Uterus (tissue), 4 donors: ENCODE data around the gene SGPP2. TPM values are rescaled to one million over a fixed set of nuclear protein-coding genes. Genes with fewer than 3 reads are reported as not detected.
"Not testable (repeated sequence)": the region's sequence is repeated elsewhere in the genome, so short reads cannot be mapped to it uniquely, and the experiment has no call there.

Experiments
- DNase-seq, 2 donors: peaks; one replicate each; pipeline ENCODE4 v3.0.0-alpha.2; 2019 to 2020
- H3K27ac ChIP-seq, 2 donors: fragments of 200-600 bp; sonication (generic); 1 replicate in 1 of 2; 2 replicates in 1 of 2; pipeline ENCODE4 v1.5.1; 2016 to 2018
- H3K27me3 ChIP-seq, 2 donors: fragments of 200-600 bp; sonication (generic); one replicate each; pipeline ENCODE4 v1.5.1; 2018 to 2019; ENCODE audit warnings: control low read depth in 1 of 2
- H3K36me3 ChIP-seq, 2 donors: fragments of 200-600 bp; sonication (generic); one replicate each; pipeline ENCODE4 v1.5.1; 2019; ENCODE audit warnings: control low read depth in 1 of 2
- H3K4me1 ChIP-seq, 2 donors: fragments of 200-600 bp; sonication (generic); one replicate each; pipeline ENCODE4 v1.5.1; 2018 to 2019; ENCODE audit warnings: control low read depth in 1 of 2
- H3K4me3 ChIP-seq, 2 donors: fragments of 200-600 bp; sonication (generic); 1 replicate in 1 of 2; 2 replicates in 1 of 2; pipeline ENCODE4 v1.5.1; 2018 to 2019; ENCODE audit warnings: mild to moderate bottlenecking in 1 of 2
- H3K9me3 ChIP-seq, 2 donors: fragments of 200-600 bp; sonication (generic); one replicate each; pipeline ENCODE4 v1.5.1; 2019; ENCODE audit warnings: control low read depth in 1 of 2
- POLR2A ChIP-seq, 2 donors: fragments of 450-650 bp; IDR thresholded peaks; one replicate each; pipeline ENCODE4 v1.6.1; 2016; ENCODE audit warnings: antibody characterized with exemption in 2 of 2, mild to moderate bottlenecking in 1 of 2, moderate library complexity in 1 of 2
- intact Hi-C: fragments of 100-400 bp; cut with DNase I; formaldehyde crosslinking; loops from one replicate; pipeline ENCODE4 v1.15.1; 2023; ENCODE audit warnings: low total_unique reads
- total RNA-seq, 4 donors: library from RNA; depleted of rRNA in 3 of 4; stranded (reverse); fragments of >200 nt in 3 of 4; gene quantifications; one replicate each; pipeline versions ENCODE4 v1.1.0 to v1.2.4, GENCODE V29; 2014 to 2023
- TF ChIP-seq, protein P1 (sequence below), 4 experiments: fragments of 200-600 bp in 2 of 4; fragments of 450-650 bp in 2 of 4; sonication (generic) in 2 of 4; IDR thresholded peaks; one replicate each; pipeline ENCODE4 v1.5.1; 2016 to 2019; ENCODE audit warnings: antibody characterized with exemption in 4 of 4, mild to moderate bottlenecking in 2 of 4, moderate library complexity in 1 of 4
- donor health status: DM: yes; HTN: yes; CAD: no.

The SGPP2 gene
- total RNA-seq, 4 donors from 2014 or later = under 0.01 to 8.6 (median 4.2) TPM; not detected in 1

DNA sequence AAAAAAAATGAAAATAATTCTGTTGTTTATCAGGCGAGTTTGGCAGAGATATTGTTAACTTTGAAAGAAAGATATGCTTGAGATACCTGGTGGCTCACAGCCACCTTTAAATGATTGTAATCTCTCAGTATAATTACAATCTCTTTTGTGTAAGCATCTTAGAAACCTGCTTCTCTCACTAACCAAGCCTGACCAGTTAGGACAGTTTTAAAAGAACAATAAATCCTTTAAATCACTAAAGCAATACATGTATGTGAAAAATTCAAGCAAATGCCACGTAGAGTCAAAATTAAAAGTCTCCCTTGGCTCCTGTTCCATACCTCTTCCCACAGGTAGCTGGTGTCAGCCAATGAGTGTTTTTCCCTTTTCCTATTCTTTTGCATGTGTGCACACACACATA lies 15.7 kb upstream of the SGPP2 start:
- intact Hi-C loops = no loop called here
- no peaks in the 10 kb centered on the region for H3K9me3 ChIP-seq
- H3K27me3 ChIP-seq = no peaks in the 10 kb centered on the region
- no peaks in the 10 kb centered on the region for H3K4me1 ChIP-seq
- H3K27ac ChIP-seq = no peak overlapping the region
- H3K4me3 ChIP-seq = no peak overlapping the region
- TF ChIP-seq, protein P1, sequence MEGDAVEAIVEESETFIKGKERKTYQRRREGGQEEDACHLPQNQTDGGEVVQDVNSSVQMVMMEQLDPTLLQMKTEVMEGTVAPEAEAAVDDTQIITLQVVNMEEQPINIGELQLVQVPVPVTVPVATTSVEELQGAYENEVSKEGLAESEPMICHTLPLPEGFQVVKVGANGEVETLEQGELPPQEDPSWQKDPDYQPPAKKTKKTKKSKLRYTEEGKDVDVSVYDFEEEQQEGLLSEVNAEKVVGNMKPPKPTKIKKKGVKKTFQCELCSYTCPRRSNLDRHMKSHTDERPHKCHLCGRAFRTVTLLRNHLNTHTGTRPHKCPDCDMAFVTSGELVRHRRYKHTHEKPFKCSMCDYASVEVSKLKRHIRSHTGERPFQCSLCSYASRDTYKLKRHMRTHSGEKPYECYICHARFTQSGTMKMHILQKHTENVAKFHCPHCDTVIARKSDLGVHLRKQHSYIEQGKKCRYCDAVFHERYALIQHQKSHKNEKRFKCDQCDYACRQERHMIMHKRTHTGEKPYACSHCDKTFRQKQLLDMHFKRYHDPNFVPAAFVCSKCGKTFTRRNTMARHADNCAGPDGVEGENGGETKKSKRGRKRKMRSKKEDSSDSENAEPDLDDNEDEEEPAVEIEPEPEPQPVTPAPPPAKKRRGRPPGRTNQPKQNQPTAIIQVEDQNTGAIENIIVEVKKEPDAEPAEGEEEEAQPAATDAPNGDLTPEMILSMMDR (IDR thresholded peaks at IDR 0.05) = no peak
- TF ChIP-seq POLR2A (IDR thresholded peaks at IDR 0.05) = no peak
- H3K36me3 ChIP-seq = no peaks in the 10 kb centered on the region
- DNase-seq = no peak

DNA sequence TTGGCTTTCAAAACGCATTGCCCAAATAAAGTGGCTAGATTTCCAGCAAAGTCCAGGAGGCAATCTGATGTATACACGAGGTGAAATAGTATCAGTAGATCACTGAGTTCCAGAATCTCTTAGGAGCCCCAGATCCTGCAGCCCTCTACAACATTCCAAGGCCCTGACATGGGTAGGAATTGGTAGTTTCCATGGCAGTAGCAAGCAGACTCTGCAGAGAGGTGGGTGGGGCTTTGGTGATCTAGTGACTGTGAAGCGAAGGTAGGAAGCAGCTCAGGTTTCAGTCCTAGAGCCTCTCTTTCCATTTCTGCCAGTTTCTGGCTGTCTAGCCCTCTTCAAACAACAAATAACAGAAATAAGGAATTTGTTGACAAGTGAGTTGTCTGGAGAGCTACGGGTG lies 13.8 kb upstream of the SGPP2 start:
- TF ChIP-seq, protein P1 (IDR thresholded peaks at IDR 0.05) = no peak
- no peak for TF ChIP-seq POLR2A (IDR thresholded peaks at IDR 0.05)
- Histone ChIP-seq H3K4me1 (no peaks in the 10 kb centered on the region), H3K36me3 (no peaks in the 10 kb centered on the region), H3K27ac (no peak overlapping the region), H3K9me3 (no peaks in the 10 kb centered on the region), H3K27me3 (no peaks in the 10 kb centered on the region), H3K4me3 (no peak overlapping the region)
- intact Hi-C loops = no loop called here
- no peak for DNase-seq

DNA sequence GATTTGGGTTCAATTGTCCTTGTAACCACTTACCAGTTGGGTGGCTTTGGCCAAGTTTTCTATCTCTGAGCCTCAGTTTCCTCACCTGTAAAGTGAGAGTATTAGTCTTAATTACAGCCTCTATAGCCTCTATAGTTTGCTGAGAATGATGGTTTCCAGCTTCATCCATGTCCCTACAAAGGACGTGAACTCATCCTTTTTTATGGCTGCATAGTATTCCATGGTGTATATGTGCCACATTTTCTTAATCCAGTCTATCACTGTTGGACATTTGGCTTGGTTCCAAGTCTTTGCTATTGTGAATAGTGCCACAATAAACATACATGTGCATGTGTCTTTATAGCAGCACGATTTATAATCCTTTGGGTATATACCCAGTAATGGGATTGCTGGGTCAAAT lies 12.0 kb upstream of the SGPP2 start:
- H3K4me1 ChIP-seq, H3K36me3 ChIP-seq, intact Hi-C loops, H3K4me3 ChIP-seq, H3K27ac ChIP-seq, H3K27me3 ChIP-seq, DNase-seq, H3K9me3 ChIP-seq: not testable (repeated sequence)

DNA sequence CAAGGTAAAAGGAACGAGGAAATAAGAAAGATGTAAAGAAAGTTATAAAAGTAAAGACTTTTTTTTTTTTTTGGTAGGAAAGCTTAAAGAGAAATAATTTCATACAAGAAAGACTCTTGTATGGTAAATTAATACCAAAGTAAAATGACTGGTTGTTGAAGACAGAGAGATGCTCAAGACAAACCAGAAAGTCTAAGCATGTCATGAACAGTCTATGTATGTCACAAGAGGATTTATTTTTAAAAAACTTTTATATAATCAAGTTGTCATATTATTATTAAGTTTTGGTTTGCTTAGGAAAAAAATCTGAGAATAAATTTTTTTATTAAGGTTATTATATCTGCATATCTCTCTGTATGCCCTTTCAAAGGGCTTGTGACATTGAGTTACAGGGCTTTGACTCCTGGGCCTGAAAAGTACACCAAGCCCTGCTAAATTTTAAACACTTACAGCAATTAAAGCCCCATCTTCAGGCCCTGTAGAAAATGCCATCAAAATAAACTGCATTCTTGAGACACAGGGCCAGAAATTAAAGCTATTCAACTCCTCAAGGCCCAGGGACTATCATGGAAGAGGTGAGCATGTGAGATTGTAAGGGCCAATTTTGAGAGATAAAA lies 10.9 kb upstream of the SGPP2 start:
- H3K36me3 ChIP-seq = no peaks in the 10 kb centered on the region
- intact Hi-C loops = no loop called here
- no peaks in the 10 kb centered on the region for H3K4me1 ChIP-seq
- no peak for TF ChIP-seq POLR2A (IDR thresholded peaks at IDR 0.05)
- TF ChIP-seq, protein P1 (IDR thresholded peaks at IDR 0.05) = no peak
- H3K9me3 ChIP-seq = no peaks in the 10 kb centered on the region
- DNase-seq = no peak
- no peaks in the 10 kb centered on the region for H3K27me3 ChIP-seq
- H3K27ac ChIP-seq = no peak overlapping the region
- no peak overlapping the region for H3K4me3 ChIP-seq

DNA sequence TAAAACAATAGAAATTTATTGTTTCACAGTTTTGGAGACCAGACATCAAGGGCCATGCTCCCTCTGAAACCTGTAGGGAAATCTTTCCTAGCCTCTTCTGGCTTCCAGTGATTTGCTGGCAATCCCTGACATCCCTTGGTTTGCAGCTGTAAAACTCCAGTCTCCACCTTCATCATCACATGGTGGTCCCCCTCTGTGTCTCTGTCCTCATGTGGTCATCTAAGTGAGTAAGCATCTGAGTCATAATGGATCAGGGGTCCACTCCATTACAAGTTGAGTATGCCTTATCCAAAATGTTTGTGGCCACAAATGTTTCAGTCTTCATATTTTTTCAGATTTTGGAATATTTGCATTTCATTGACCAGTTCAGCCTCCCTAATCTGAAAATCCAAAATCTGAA lies 5.6 kb upstream of the SGPP2 start:
- Histone ChIP-seq H3K9me3 (no peaks in the 10 kb centered on the region), H3K4me1 (no peaks in the 10 kb centered on the region), H3K27ac (no peak overlapping the region), H3K4me3 (no peak overlapping the region), H3K36me3 (no peaks in the 10 kb centered on the region), H3K27me3 (peaks cover 2 to 14% of the 10 kb centered on the region in 2 donors)
- DNase-seq = no peak
- intact Hi-C loops = no loop called here
- TF ChIP-seq, protein P1 (IDR thresholded peaks at IDR 0.05) = no peak
- no peak for TF ChIP-seq POLR2A (IDR thresholded peaks at IDR 0.05)

DNA sequence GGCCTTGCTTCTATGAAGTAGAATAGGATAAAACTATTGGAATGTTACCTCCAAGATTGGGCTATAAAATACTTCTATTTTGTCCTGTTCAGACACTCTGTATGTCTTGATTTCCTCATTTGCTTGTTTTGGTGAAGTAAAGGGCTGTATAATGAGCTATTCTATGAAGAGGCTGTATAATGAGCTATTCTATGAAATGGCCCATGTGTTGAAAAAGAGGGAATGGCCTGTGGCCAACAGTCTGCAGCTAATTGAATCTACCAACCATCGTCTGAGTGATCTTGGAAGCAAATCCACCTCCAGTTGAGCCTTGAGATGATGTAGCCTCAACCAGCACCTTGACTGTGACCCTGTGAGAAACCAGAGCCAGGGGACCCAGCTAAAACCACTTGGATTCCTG lies 3.8 kb upstream of the SGPP2 start:
- Histone ChIP-seq H3K4me1 (peaks cover 0 to 7% of the 10 kb centered on the region in 2 donors), H3K27ac (no peak overlapping the region), H3K36me3 (no peaks in the 10 kb centered on the region), H3K9me3 (no peaks in the 10 kb centered on the region), H3K4me3 (no peak overlapping the region), H3K27me3 (peaks cover 9 to 18% of the 10 kb centered on the region in 2 donors)
- DNase-seq = no peak
- TF ChIP-seq, protein P1 (IDR thresholded peaks at IDR 0.05) = no peak
- no peak for TF ChIP-seq POLR2A (IDR thresholded peaks at IDR 0.05)
- intact Hi-C loops = no loop called here
